H9 (cell line): Measurements from ENCODE around the gene ANAPC2. TPM values are rescaled to one million over a fixed set of nuclear protein-coding genes. Genes with fewer than 3 reads are reported as not detected.

ENCODE experiments used
- DNase-seq: peaks from one replicate; pipeline ENCODE4 v3.0.0-alpha.2; 2017
- H2AFZ ChIP-seq: one replicate; pipeline ENCODE4 v1.6.1; 2013; ENCODE audit warnings: mild to moderate bottlenecking, low read length, control low read depth, moderate library complexity
- H2AK5ac ChIP-seq: 2 replicates; pipeline ENCODE4 v1.6.1; 2013; ENCODE audit warnings: low read length, control low read depth, mixed read lengths; ENCODE audit not compliant: insufficient read length
- H2BK120ac ChIP-seq: one replicate; pipeline ENCODE4 v1.6.1; 2013; ENCODE audit warnings: low read depth, mild to moderate bottlenecking, low read length, control low read depth, inconsistent platforms; ENCODE audit not compliant: poor library complexity, severe bottlenecking
- H2BK12ac ChIP-seq: 2 replicates; pipeline ENCODE4 v1.6.1; 2013; ENCODE audit warnings: low read length, control low read depth, mixed read lengths, low read depth; ENCODE audit not compliant: insufficient read length
- H2BK15ac ChIP-seq: 2 replicates; pipeline ENCODE4 v1.6.1; 2013; ENCODE audit warnings: low read depth, low read length, control low read depth
- H2BK20ac ChIP-seq: one replicate; pipeline ENCODE4 v1.6.1; 2013; ENCODE audit warnings: low read depth, mild to moderate bottlenecking, low read length, control low read depth, inconsistent platforms; ENCODE audit not compliant: poor library complexity, severe bottlenecking
- H2BK5ac ChIP-seq: 2 replicates; pipeline ENCODE4 v1.6.1; 2013; ENCODE audit warnings: low read length, control low read depth, mixed read lengths; ENCODE audit not compliant: insufficient read length
- H3K14ac ChIP-seq: 2 replicates; pipeline ENCODE4 v1.6.1; 2013; ENCODE audit warnings: low read length, control low read depth; ENCODE audit not compliant: insufficient read depth
- H3K18ac ChIP-seq: 2 replicates; pipeline ENCODE4 v1.6.1; 2013; ENCODE audit warnings: low read depth, mild to moderate bottlenecking, mixed read lengths, low read length, control low read depth; ENCODE audit not compliant: insufficient read length
- H3K23ac ChIP-seq: 2 replicates; pipeline ENCODE4 v1.6.1; 2013; ENCODE audit warnings: low read length, control low read depth, mixed read lengths, low read depth; ENCODE audit not compliant: insufficient read length
- H3K23me2 ChIP-seq: 2 replicates; pipeline ENCODE4 v1.6.1; 2013; ENCODE audit warnings: low read depth, mild to moderate bottlenecking, mixed read lengths, low read length, control low read depth; ENCODE audit not compliant: insufficient read length, poor library complexity, severe bottlenecking
- H3K27ac ChIP-seq: 2 replicates; pipeline ENCODE4 v1.5.1; 2013; ENCODE audit warnings: low read length, control low read depth, mixed read lengths, low read depth; ENCODE audit not compliant: insufficient read length
- H3K27me3 ChIP-seq: 2 replicates; pipeline ENCODE4 v1.6.1; 2013; ENCODE audit warnings: low read length, control low read depth, inconsistent platforms; ENCODE audit not compliant: insufficient read depth
- H3K4ac ChIP-seq: 2 replicates; pipeline ENCODE4 v1.6.1; 2013; ENCODE audit warnings: low read depth, mild to moderate bottlenecking, control low read depth, inconsistent platforms, low read length, moderate library complexity
- H3K4me1 ChIP-seq: 2 replicates; pipeline ENCODE4 v1.6.1; 2013; ENCODE audit warnings: low read length, control low read depth, inconsistent platforms; ENCODE audit not compliant: insufficient read depth
- H3K4me2 ChIP-seq: 2 replicates; pipeline ENCODE4 v1.6.1; 2013; ENCODE audit warnings: low read length, control low read depth, mixed read lengths; ENCODE audit not compliant: insufficient read length, insufficient read depth
- H3K56ac ChIP-seq: 2 replicates; pipeline ENCODE4 v1.6.1; 2013; ENCODE audit warnings: low read depth, mild to moderate bottlenecking, mixed read lengths, low read length, control low read depth; ENCODE audit not compliant: insufficient read length
- H3K79me1 ChIP-seq: 2 replicates; pipeline ENCODE4 v1.6.1; 2013; ENCODE audit warnings: low read depth, mild to moderate bottlenecking, moderate library complexity, low read length, control low read depth, inconsistent platforms; ENCODE audit not compliant: insufficient read depth, poor library complexity, severe bottlenecking
- H3K79me2 ChIP-seq: 2 replicates; pipeline ENCODE4 v1.6.1; 2013; ENCODE audit warnings: low read length, control low read depth, inconsistent platforms; ENCODE audit not compliant: insufficient read depth
- H3K9ac ChIP-seq: 2 replicates; pipeline ENCODE4 v1.6.1; 2013; ENCODE audit warnings: low read length, control low read depth, mixed read lengths; ENCODE audit not compliant: insufficient read length; ENCODE audit errors: extremely low read depth
- H3K9me3 ChIP-seq: one replicate; pipeline ENCODE4 v1.6.1; 2013; ENCODE audit warnings: low read depth, low read length, inconsistent platforms; ENCODE audit not compliant: control insufficient read depth
- H3T11ph ChIP-seq: one replicate; pipeline ENCODE4 v1.6.1; 2013; ENCODE audit warnings: mild to moderate bottlenecking, low read length, control low read depth, inconsistent platforms
- H4K20me1 ChIP-seq: one replicate; pipeline ENCODE4 v1.6.1; 2013; ENCODE audit not compliant: control insufficient read depth, insufficient read length, insufficient read depth
- H4K5ac ChIP-seq: 2 replicates; pipeline ENCODE4 v1.6.1; 2013; ENCODE audit warnings: low read depth, mild to moderate bottlenecking, mixed read lengths, low read length, control low read depth; ENCODE audit not compliant: insufficient read length
- H4K8ac ChIP-seq: replicated peaks from 2 replicates; pipeline ENCODE4 v1.6.1; 2013; ENCODE audit warnings: low read length, control low read depth, mixed read lengths, low read depth; ENCODE audit not compliant: insufficient read length
- H4K91ac ChIP-seq: 2 replicates; pipeline ENCODE4 v1.6.1; 2013; ENCODE audit warnings: low read depth, mild to moderate bottlenecking, moderate library complexity, mixed read lengths, low read length, control low read depth; ENCODE audit not compliant: insufficient read length
- H3K27ac Mint-ChIP-seq, 3 experiments: 2 replicates in 2 of 3; 3 replicates in 1 of 3; pipeline ENCODE4 v1.8.0; 2020 to 2021; ENCODE audit warnings: mixed read lengths in 3 of 3, mild to moderate bottlenecking in 1 of 3, moderate library complexity in 1 of 3
- H3K27me3 Mint-ChIP-seq: 2 replicates; pipeline ENCODE4 v1.8.0; 2021; ENCODE audit warnings: low read depth, mild to moderate bottlenecking, moderate library complexity, mixed read lengths
- H3K36me3 Mint-ChIP-seq, 3 experiments: 2 replicates in 2 of 3; 3 replicates in 1 of 3; pipeline ENCODE4 v1.8.0; 2020 to 2021; ENCODE audit warnings: low read depth in 3 of 3, mixed read lengths in 3 of 3; ENCODE audit not compliant: insufficient read depth in 1 of 3
- H3K4me1 Mint-ChIP-seq, 2 experiments: 2 replicates each; pipeline ENCODE4 v1.8.0; 2020; ENCODE audit warnings: mixed read lengths in 2 of 2
- H3K4me3 Mint-ChIP-seq, 2 experiments: 2 replicates in 1 of 2; 3 replicates in 1 of 2; pipeline ENCODE4 v1.8.0; 2020 to 2021; ENCODE audit warnings: mild to moderate bottlenecking in 2 of 2, mixed read lengths in 2 of 2, moderate library complexity in 1 of 2
- H3K9me3 Mint-ChIP-seq, 2 experiments: 2 replicates in 1 of 2; 3 replicates in 1 of 2; pipeline ENCODE4 v1.8.0; 2020; ENCODE audit warnings: mild to moderate bottlenecking in 2 of 2, mixed read lengths in 2 of 2, moderate library complexity in 1 of 2
- WGBS: extraction: QIAGEN DNeasy Blood & Tissue Kit; methylation state at CpG from one replicate; pipeline ENCODE4 v1.1.7; 2013; ENCODE audit warnings: missing lambda C conversion rate, low lambda C conversion rate, mixed read lengths; ENCODE audit not compliant: insufficient read length; ENCODE audit errors: extremely low coverage; 5-methylcytosine and 5-hydroxymethylcytosine counted together
- total RNA-seq: library from RNA; stranded (reverse); gene quantifications from 2 replicates; pipeline ENCODE4 v1.2.1, GENCODE V29; 2021
- TF ChIP-seq, protein P1 (sequence below): fragments of 200-600 bp; sonication (generic); conservative IDR thresholded peaks from 3 replicates; pipeline ENCODE4 v1.8.0; 2021; ENCODE audit warnings: antibody characterized with exemption, mild to moderate bottlenecking

Gene ANAPC2
- total RNA-seq, 1 experiment from 2014 or later = 54.8 TPM

DNA sequence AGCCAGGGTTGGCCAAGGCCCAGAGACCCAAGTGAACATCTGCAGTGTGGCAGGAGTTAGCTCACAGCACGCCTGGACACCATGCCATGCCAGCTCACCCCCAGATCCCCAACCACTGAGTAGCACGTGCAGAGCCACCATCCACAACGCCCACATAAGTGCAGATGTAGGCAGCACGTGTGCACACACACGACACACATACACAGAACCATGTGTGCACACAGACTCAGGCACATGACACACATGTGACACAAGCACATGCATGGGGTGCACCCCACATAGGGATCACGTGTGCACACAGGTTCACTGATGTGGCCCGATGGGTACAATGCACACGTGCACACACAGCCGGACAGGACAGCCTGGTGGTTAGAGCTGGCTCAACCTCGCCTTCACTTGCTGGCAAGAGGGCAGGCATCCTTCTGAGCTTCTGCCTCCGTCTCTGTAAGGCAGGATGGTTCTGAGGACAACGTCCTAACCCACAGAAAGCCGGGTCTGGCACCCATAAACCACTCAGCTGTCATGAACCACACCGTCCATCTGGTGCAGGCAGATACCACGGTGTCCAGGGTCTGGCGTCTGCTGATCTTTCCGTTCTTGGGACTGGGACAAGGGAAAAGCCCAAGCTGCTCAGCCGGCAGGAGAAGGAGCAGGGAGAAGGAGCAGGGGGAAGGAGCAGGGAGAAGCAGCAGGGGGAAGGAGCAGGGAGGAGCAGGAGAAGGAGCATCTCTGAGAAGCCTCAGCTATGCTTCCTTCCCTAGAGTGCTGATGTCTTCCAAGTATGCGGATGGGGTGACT, 30.5 kb downstream of the ANAPC2 start:
- no CpG with 5 or more reads among the region's 19 CpGs for WGBS
- no peak overlapping the region for H3T11ph ChIP-seq
- H3K9me3 ChIP-seq = no peaks in the 10 kb centered on the region
- no peak overlapping the region for H2AFZ ChIP-seq
- no peaks in the 10 kb centered on the region for H3K36me3 Mint-ChIP-seq
- H2BK20ac ChIP-seq = no peak overlapping the region
- no peak for DNase-seq
- H3K4me1 Mint-ChIP-seq = peaks cover 0 to 8% of the 10 kb centered on the region in 2 experiments; a peak in 2 of 4 replicates
- no peak overlapping the region for H4K5ac ChIP-seq
- H3K18ac ChIP-seq = no peak overlapping the region
- peaks cover 29% of the 10 kb centered on the region; the same call in 1 of the 2 replicates for H3K27me3 ChIP-seq
- H3K27ac ChIP-seq = no peak overlapping the region
- peaks cover 15% of the 10 kb centered on the region for H3K23me2 ChIP-seq
- H3K27me3 Mint-ChIP-seq = peaks cover 76% of the 10 kb centered on the region
- no peak overlapping the region for H2AK5ac ChIP-seq
- no peak overlapping the region for H3K9ac ChIP-seq
- H3K79me1 ChIP-seq = no peaks in the 10 kb centered on the region
- H3K4me2 ChIP-seq = no peak overlapping the region
- no peak overlapping the region for H3K56ac ChIP-seq
- H3K27ac Mint-ChIP-seq = no peak overlapping the region
- H2BK12ac ChIP-seq = no peak overlapping the region
- no peak overlapping the region for H4K8ac ChIP-seq
- no peak overlapping the region for H3K14ac ChIP-seq
- no peaks in the 10 kb centered on the region for H3K4me1 ChIP-seq
- no peaks in the 10 kb centered on the region for H4K20me1 ChIP-seq
- H3K4ac ChIP-seq = no peak overlapping the region
- no peak overlapping the region for H2BK15ac ChIP-seq
- H4K91ac ChIP-seq = no peak overlapping the region
- H2BK120ac ChIP-seq = no peak overlapping the region
- TF ChIP-seq, protein P1, sequence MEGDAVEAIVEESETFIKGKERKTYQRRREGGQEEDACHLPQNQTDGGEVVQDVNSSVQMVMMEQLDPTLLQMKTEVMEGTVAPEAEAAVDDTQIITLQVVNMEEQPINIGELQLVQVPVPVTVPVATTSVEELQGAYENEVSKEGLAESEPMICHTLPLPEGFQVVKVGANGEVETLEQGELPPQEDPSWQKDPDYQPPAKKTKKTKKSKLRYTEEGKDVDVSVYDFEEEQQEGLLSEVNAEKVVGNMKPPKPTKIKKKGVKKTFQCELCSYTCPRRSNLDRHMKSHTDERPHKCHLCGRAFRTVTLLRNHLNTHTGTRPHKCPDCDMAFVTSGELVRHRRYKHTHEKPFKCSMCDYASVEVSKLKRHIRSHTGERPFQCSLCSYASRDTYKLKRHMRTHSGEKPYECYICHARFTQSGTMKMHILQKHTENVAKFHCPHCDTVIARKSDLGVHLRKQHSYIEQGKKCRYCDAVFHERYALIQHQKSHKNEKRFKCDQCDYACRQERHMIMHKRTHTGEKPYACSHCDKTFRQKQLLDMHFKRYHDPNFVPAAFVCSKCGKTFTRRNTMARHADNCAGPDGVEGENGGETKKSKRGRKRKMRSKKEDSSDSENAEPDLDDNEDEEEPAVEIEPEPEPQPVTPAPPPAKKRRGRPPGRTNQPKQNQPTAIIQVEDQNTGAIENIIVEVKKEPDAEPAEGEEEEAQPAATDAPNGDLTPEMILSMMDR = no peak
- H3K4me3 Mint-ChIP-seq = peak overlapping the region in 1 of 2 experiments; percentile 55; a peak in 3 of 5 replicates
- H3K23ac ChIP-seq = no peak overlapping the region
- no peaks in the 10 kb centered on the region for H3K79me2 ChIP-seq
- no peak overlapping the region for H2BK5ac ChIP-seq
- H3K9me3 Mint-ChIP-seq = no peaks in the 10 kb centered on the region
